SK-N-SH (cell line): ENCODE measurements around the gene SLC44A2.

Experiments
- CHD2 ChIP-seq: fragments of 150-350 bp; IDR thresholded peaks from 2 replicates; pipeline ENCODE4 v1.6.1; 2018; ENCODE audit warnings: low read length; ENCODE audit not compliant: partially characterized antibody
- ELF1 ChIP-seq: IDR thresholded peaks from 2 replicates; pipeline ENCODE4 v1.4.0; 2012
- EP300 ChIP-seq, 2 experiments: IDR thresholded peaks; 2 replicates each; pipeline versions ENCODE4 v1.4.0 to v1.6.1; 2012; ENCODE audit warnings: borderline replicate concordance in 1 of 2, low read depth in 1 of 2, low read length in 1 of 2
- EZH2phosphoT487 ChIP-seq: fragments of 200-600 bp; sonication (generic); IDR thresholded peaks from 2 replicates; pipeline ENCODE4 v1.6.1; 2017; ENCODE audit warnings: low read depth, mixed run types, mild to moderate bottlenecking, antibody characterized with exemption, moderate library complexity, borderline replicate concordance
- FOXM1 ChIP-seq: IDR thresholded peaks from 2 replicates; pipeline ENCODE4 v1.4.0; 2012; ENCODE audit warnings: low read depth, mild to moderate bottlenecking
- GABPA ChIP-seq: IDR thresholded peaks from 2 replicates; pipeline ENCODE4 v1.4.0; 2012; ENCODE audit warnings: low read depth, mild to moderate bottlenecking
- NFIC ChIP-seq: IDR thresholded peaks from 2 replicates; pipeline ENCODE4 v1.4.0; 2012; ENCODE audit warnings: borderline replicate concordance
- RFX5 ChIP-seq: IDR thresholded peaks from 2 replicates; pipeline ENCODE4 v1.6.1; 2012; ENCODE audit warnings: mild to moderate bottlenecking, improper control_type of control experiment, low read length
- TAF1 ChIP-seq: IDR thresholded peaks from 2 replicates; pipeline ENCODE4 v1.6.1; 2012; ENCODE audit warnings: low read depth, mild to moderate bottlenecking, low read length, moderate library complexity, borderline replicate concordance
- TF ChIP-seq, protein P1 (sequence below): fragments of 200-600 bp; sonication (generic); IDR thresholded peaks from 2 replicates; pipeline ENCODE4 v1.6.1; 2017; ENCODE audit warnings: antibody characterized with exemption, mild to moderate bottlenecking, moderate library complexity
- TF ChIP-seq, protein P2 (sequence below): IDR thresholded peaks from 2 replicates; pipeline ENCODE4; 2012
- TF ChIP-seq, protein P3 (sequence below): IDR thresholded peaks from 2 replicates; pipeline ENCODE4 v1.6.1; 2012; ENCODE audit warnings: mild to moderate bottlenecking, low read depth, low read length, moderate library complexity
- TF ChIP-seq, protein P4 (sequence below): IDR thresholded peaks from 2 replicates; pipeline ENCODE4 v1.4.0; 2012; ENCODE audit warnings: low read depth

DNA sequence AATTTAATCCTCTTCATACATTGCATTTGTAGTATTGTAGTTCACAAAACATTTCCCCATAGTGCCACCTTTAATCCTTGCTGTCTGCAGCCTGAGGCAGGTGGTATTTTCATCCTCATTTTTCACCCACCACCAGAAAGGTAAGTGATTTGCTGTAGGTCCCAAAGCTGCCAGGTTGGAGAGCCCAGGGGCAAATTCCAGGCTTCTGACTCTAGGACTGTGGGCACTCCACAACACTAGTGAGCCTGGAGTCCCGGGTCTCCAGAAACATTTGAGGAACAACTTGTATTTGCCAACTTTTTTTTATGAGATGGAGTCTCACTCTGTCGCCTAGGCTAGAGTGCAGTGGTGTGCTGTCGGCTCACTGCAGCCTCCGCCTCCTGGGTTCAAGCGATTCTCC, 35.0 kb downstream of the SLC44A2 start:
- TF ChIP-seq GABPA (no peak), TAF1 (no peak), ELF1 (no peak), CHD2 (no peak), NFIC (no peak), EZH2phosphoT487 (no peak), FOXM1 (no peak), RFX5 (no peak), EP300 (IDR thresholded peaks at IDR 0.05; ENCODE audit: borderline replicate concordance in 1 of 2, low read depth in 1 of 2, low read length in 1 of 2) (no peak)
- TF ChIP-seq, protein P1, sequence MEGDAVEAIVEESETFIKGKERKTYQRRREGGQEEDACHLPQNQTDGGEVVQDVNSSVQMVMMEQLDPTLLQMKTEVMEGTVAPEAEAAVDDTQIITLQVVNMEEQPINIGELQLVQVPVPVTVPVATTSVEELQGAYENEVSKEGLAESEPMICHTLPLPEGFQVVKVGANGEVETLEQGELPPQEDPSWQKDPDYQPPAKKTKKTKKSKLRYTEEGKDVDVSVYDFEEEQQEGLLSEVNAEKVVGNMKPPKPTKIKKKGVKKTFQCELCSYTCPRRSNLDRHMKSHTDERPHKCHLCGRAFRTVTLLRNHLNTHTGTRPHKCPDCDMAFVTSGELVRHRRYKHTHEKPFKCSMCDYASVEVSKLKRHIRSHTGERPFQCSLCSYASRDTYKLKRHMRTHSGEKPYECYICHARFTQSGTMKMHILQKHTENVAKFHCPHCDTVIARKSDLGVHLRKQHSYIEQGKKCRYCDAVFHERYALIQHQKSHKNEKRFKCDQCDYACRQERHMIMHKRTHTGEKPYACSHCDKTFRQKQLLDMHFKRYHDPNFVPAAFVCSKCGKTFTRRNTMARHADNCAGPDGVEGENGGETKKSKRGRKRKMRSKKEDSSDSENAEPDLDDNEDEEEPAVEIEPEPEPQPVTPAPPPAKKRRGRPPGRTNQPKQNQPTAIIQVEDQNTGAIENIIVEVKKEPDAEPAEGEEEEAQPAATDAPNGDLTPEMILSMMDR, result no peak
- TF ChIP-seq, protein P2, sequence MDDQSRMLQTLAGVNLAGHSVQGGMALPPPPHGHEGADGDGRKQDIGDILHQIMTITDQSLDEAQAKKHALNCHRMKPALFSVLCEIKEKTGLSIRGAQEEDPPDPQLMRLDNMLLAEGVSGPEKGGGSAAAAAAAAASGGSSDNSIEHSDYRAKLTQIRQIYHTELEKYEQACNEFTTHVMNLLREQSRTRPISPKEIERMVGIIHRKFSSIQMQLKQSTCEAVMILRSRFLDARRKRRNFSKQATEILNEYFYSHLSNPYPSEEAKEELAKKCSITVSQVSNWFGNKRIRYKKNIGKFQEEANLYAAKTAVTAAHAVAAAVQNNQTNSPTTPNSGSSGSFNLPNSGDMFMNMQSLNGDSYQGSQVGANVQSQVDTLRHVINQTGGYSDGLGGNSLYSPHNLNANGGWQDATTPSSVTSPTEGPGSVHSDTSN, result no peak
- TF ChIP-seq, protein P3, sequence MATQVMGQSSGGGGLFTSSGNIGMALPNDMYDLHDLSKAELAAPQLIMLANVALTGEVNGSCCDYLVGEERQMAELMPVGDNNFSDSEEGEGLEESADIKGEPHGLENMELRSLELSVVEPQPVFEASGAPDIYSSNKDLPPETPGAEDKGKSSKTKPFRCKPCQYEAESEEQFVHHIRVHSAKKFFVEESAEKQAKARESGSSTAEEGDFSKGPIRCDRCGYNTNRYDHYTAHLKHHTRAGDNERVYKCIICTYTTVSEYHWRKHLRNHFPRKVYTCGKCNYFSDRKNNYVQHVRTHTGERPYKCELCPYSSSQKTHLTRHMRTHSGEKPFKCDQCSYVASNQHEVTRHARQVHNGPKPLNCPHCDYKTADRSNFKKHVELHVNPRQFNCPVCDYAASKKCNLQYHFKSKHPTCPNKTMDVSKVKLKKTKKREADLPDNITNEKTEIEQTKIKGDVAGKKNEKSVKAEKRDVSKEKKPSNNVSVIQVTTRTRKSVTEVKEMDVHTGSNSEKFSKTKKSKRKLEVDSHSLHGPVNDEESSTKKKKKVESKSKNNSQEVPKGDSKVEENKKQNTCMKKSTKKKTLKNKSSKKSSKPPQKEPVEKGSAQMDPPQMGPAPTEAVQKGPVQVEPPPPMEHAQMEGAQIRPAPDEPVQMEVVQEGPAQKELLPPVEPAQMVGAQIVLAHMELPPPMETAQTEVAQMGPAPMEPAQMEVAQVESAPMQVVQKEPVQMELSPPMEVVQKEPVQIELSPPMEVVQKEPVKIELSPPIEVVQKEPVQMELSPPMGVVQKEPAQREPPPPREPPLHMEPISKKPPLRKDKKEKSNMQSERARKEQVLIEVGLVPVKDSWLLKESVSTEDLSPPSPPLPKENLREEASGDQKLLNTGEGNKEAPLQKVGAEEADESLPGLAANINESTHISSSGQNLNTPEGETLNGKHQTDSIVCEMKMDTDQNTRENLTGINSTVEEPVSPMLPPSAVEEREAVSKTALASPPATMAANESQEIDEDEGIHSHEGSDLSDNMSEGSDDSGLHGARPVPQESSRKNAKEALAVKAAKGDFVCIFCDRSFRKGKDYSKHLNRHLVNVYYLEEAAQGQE, result no peak
- TF ChIP-seq, protein P4, sequence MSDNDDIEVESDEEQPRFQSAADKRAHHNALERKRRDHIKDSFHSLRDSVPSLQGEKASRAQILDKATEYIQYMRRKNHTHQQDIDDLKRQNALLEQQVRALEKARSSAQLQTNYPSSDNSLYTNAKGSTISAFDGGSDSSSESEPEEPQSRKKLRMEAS, result no peak
